Caco-2 (cell line): ENCODE measurements around the gene CRYBB2. TPM values are rescaled to one million over a fixed set of nuclear protein-coding genes. Genes with fewer than 3 reads are reported as not detected.

Source experiments
- BruUV-seq: library from RNA; stranded (reverse); fragments of 400-500 nt; replicated peaks from 2 replicates; lab custom pipeline; 2021; lab: Mats Ljungman, UMichigan
- CTCF ChIA-PET: fragments of 300-600 bp; sonication (Branson Sonifier 250); formaldehyde crosslinking; loops from one replicate; lab custom pipeline; 2022; ENCODE audit warnings: antibody characterized with exemption; lab: Charles Lee
- POLR2A ChIA-PET: fragments of 300-600 bp; sonication (Branson Sonifier 250); formaldehyde crosslinking; loops from one replicate; lab custom pipeline; 2022; ENCODE audit warnings: antibody characterized with exemption; lab: Charles Lee
- DNase-seq, 2 experiments: peaks; one replicate each; pipeline versions ENCODE4 v3.0.0 to v3.0.0-alpha.2; 2020 to 2022
- H3K27me3 ChIP-seq: replicated peaks from 2 replicates; pipeline ENCODE4 v1.6.0; 2011; ENCODE audit warnings: low read length; ENCODE audit not compliant: control insufficient read depth, insufficient read depth
- H3K36me3 ChIP-seq: 2 replicates; pipeline ENCODE4 v1.5.1; 2011; ENCODE audit warnings: low read length; ENCODE audit not compliant: control insufficient read depth, insufficient read depth
- H3K4me1 ChIP-seq: fragments of 250-450 bp; sonication (Bioruptor Pico); 2 replicates; pipeline ENCODE4 v1.5.1; 2020; ENCODE audit warnings: mild to moderate bottlenecking
- H3K4me3 ChIP-seq: 2 replicates; pipeline ENCODE4 v1.5.1; 2011; ENCODE audit warnings: low read depth, mild to moderate bottlenecking, control low read depth, low read length
- H3K9me3 ChIP-seq: fragments of 250-450 bp; sonication (Bioruptor Pico); 2 replicates; pipeline ENCODE4 v1.5.1; 2020; ENCODE audit warnings: mild to moderate bottlenecking, moderate library complexity
- H3K27ac Mint-ChIP-seq: one replicate; pipeline ENCODE4 v1.8.0; 2022; ENCODE audit warnings: mixed read lengths; ENCODE audit not compliant: unreplicated experiment
- H3K27me3 Mint-ChIP-seq: one replicate; pipeline ENCODE4 v1.8.0; 2022; ENCODE audit warnings: mixed read lengths; ENCODE audit not compliant: insufficient read depth, unreplicated experiment
- H3K36me3 Mint-ChIP-seq: one replicate; pipeline ENCODE4 v1.8.0; 2022; ENCODE audit warnings: mild to moderate bottlenecking, mixed read lengths; ENCODE audit not compliant: insufficient read depth, unreplicated experiment
- H3K4me1 Mint-ChIP-seq: one replicate; pipeline ENCODE4 v1.8.0; 2022; ENCODE audit warnings: low read depth, mixed read lengths; ENCODE audit not compliant: unreplicated experiment
- H3K4me3 Mint-ChIP-seq: one replicate; pipeline ENCODE4 v1.8.0; 2022; ENCODE audit warnings: mild to moderate bottlenecking, moderate library complexity, mixed read lengths; ENCODE audit not compliant: unreplicated experiment
- H3K9me3 Mint-ChIP-seq: one replicate; pipeline ENCODE4 v1.8.0; 2022; ENCODE audit warnings: mixed read lengths; ENCODE audit not compliant: unreplicated experiment
- CTCF ChIP-seq, 2 experiments: fragments of 200-600 bp in 1 of 2; IDR thresholded peaks; 1 replicate in 1 of 2; 2 replicates in 1 of 2; pipeline versions ENCODE4 v1.5.1 to v1.8.0; 2011 to 2022; ENCODE audit warnings: antibody characterized with exemption in 1 of 2, control low read depth in 1 of 2, inconsistent platforms in 1 of 2, low read depth in 1 of 2, low read length in 1 of 2, mild to moderate bottlenecking in 1 of 2, moderate library complexity in 1 of 2; ENCODE audit not compliant: insufficient read depth in 1 of 2, severe bottlenecking in 1 of 2, unreplicated experiment in 1 of 2
- intact Hi-C: fragments of 100-400 bp; cut with micrococcal nuclease; formaldehyde crosslinking; loops from one replicate; pipeline ENCODE4 v1.10.0; 2022; ENCODE audit not compliant: unreplicated experiment
- total RNA-seq: library from RNA; stranded (reverse); gene quantifications from 2 replicates; pipeline ENCODE4 v1.2.3, GENCODE V29; 2022

The CRYBB2 gene
- total RNA-seq, 1 experiment from 2014 or later: not detected

- Histone ChIP-seq H3K4me3 (no peak overlapping the region), H3K36me3 (no peaks in the 10 kb centered on the region), H3K27me3 (peaks cover under 1% of the 10 kb centered on the region; the same call in 1 of the 2 replicates), H3K9me3 (0 out of 2 replicates have a peak, but pooled peaks cover 6% of the 10 kb centered on the region), H3K4me1 (peaks cover 7% of the 10 kb centered on the region; the same call in 1 of the 2 replicates)
- intact Hi-C loops: no loop called here
- H3K4me1 Mint-ChIP-seq: peaks cover 6% of the 10 kb centered on the region
- BruUV-seq: no TSS peak
- H3K27me3 Mint-ChIP-seq: peaks cover 12% of the 10 kb centered on the region
- TF ChIP-seq CTCF (IDR thresholded peaks at IDR 0.05; ENCODE audit: insufficient read depth in 1 of 2, low read depth in 1 of 2, low read length in 1 of 2, severe bottlenecking in 1 of 2, unreplicated experiment in 1 of 2): no peak
- no peak overlapping the region for H3K4me3 Mint-ChIP-seq
- H3K36me3 Mint-ChIP-seq: no peaks in the 10 kb centered on the region
- no peak for DNase-seq
- CTCF ChIA-PET: no interaction called here
- peaks cover 9% of the 10 kb centered on the region for H3K9me3 Mint-ChIP-seq
- POLR2A ChIA-PET: no interaction called here
- no peak overlapping the region for H3K27ac Mint-ChIP-seq
Measured at GRCh38 chr22:25219948-25220442, 556 bp downstream of the CRYBB2 start.

GRCh38 chr22:25221790-25222189 is 2.4 kb downstream of the CRYBB2 start:
- Mint-ChIP-seq H3K27ac (no peak overlapping the region), H3K36me3 (no peaks in the 10 kb centered on the region), H3K4me1 (peaks cover 6% of the 10 kb centered on the region), H3K9me3 (no peaks in the 10 kb centered on the region), H3K27me3 (peaks cover 12% of the 10 kb centered on the region), H3K4me3 (no peak overlapping the region)
- no peak for DNase-seq
- H3K4me3 ChIP-seq: no peak overlapping the region
- H3K9me3 ChIP-seq: no peaks in the 10 kb centered on the region
- ChIA-PET POLR2A (no interaction called here), CTCF (no interaction called here)
- no peaks in the 10 kb centered on the region for H3K36me3 ChIP-seq
- no TSS peak for BruUV-seq
- peaks cover 2% of the 10 kb centered on the region; the same call in 1 of the 2 replicates for H3K27me3 ChIP-seq
- intact Hi-C loops: no loop called here
- TF ChIP-seq CTCF (IDR thresholded peaks at IDR 0.05; ENCODE audit: insufficient read depth in 1 of 2, low read depth in 1 of 2, low read length in 1 of 2, severe bottlenecking in 1 of 2, unreplicated experiment in 1 of 2): no peak
- H3K4me1 ChIP-seq: peaks cover 7% of the 10 kb centered on the region; the same call in 1 of the 2 replicates

DNA sequence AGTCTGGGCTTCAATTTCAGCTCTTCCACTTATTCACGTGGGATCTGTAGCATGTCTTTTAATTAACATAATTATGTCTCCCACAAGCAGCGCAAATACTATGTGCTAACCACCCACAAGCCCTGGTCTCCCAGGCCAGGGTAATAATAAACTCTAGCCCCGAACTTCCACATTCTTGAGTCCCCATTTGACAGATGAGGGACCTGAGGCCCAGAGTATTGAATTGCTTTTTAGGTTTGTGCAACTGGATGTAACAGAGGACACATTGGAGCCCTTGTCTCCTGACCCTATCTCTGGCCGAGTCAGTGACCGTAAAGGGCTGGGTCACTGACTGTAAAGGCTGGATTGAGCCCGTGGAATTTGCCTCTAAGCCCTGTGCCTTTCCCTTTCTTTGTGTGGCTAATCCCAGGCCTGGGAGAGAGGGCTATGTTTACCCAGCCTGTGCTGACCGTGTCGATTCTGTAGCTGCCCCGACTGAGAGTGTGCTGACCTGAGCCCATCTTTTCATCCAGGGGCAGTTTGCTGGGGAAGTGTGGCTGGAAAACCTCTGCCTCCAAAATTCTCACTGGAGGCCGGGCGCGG is 3.9 kb downstream of the CRYBB2 start:
- no TSS peak for BruUV-seq
- DNase-seq: peak; percentile 61 to 68
- no peaks in the 10 kb centered on the region for H3K9me3 Mint-ChIP-seq
- ChIA-PET POLR2A (no interaction called here), CTCF (interaction anchor here (1.6 kb wide), 1 partner anchor 21 kb away, joined by 4 read pairs; no protein-coding TSS in a partner anchor)
- H3K4me1 Mint-ChIP-seq: peaks cover 6% of the 10 kb centered on the region
- H3K27me3 Mint-ChIP-seq: peaks cover 12% of the 10 kb centered on the region
- intact Hi-C loops: no loop called here
- H3K27ac Mint-ChIP-seq: no peak overlapping the region
- no peaks in the 10 kb centered on the region for H3K9me3 ChIP-seq
- H3K36me3 ChIP-seq: no peaks in the 10 kb centered on the region
- peaks cover 7% of the 10 kb centered on the region; the same call in 1 of the 2 replicates for H3K4me1 ChIP-seq
- H3K4me3 ChIP-seq: no peak overlapping the region
- no peak for TF ChIP-seq CTCF (IDR thresholded peaks at IDR 0.05; ENCODE audit: insufficient read depth in 1 of 2, low read depth in 1 of 2, low read length in 1 of 2, severe bottlenecking in 1 of 2, unreplicated experiment in 1 of 2)
- peaks cover 2% of the 10 kb centered on the region; the same call in 1 of the 2 replicates for H3K27me3 ChIP-seq
- no peak overlapping the region for H3K4me3 Mint-ChIP-seq
- H3K36me3 Mint-ChIP-seq: no peaks in the 10 kb centered on the region
